ENCODE data around the gene PELI3. TPM values are rescaled to one million over a fixed set of nuclear protein-coding genes. Genes with fewer than 3 reads are reported as not detected.

Gene PELI3
- polyA plus RNA-seq, 1 donor (not counting 4 experiments of a cell fraction or from before 2014, with no cell fraction given), result 2.1 TPM

GRCh38 chr11:66494458-66494857, 27.8 kb downstream of the PELI3 start:
- dilution Hi-C loops (cut with MboI; ENCODE audit: extremely low pct_ligation_motif_present, low sequenced_read_pairs), result no loop called here
- Histone ChIP-seq H3K9me1 (ENCODE audit: control insufficient read depth, extremely low read depth, insufficient read depth, low read length) (no peaks in the 10 kb centered on the region), H3K4me3 (ENCODE audit: control insufficient read depth in 2 of 3, extremely low read depth in 1 of 3, insufficient read depth in 2 of 3, low read depth in 1 of 3, low read length in 3 of 3) (no peak overlapping the region), H3K27ac (ENCODE audit: control insufficient read depth, insufficient read depth, low read length) (no peak overlapping the region), H2AFZ (ENCODE audit: control insufficient read depth, low read length) (no peak overlapping the region), H3K4me2 (ENCODE audit: control insufficient read depth, extremely low read depth, insufficient read depth, low read depth, low read length) (no peak overlapping the region), H3K9me3 (ENCODE audit: control insufficient read depth, low read depth, low read length) (no peaks in the 10 kb centered on the region), H3K9ac (ENCODE audit: control insufficient read depth, extremely low read depth, insufficient read depth, low read length) (no peak overlapping the region), H3K27me3 (ENCODE audit: control insufficient read depth, extremely low read depth, insufficient read depth, low read length) (no peaks in the 10 kb centered on the region), H3K36me3 (ENCODE audit: control insufficient read depth in 2 of 2, extremely low read depth in 1 of 2, insufficient read depth in 2 of 2, low read length in 2 of 2) (peaks cover 36% of the 10 kb centered on the region in 2 experiments), H4K20me1 (ENCODE audit: control insufficient read depth, extremely low read depth, insufficient read depth, low read length) (no peaks in the 10 kb centered on the region), H3K4me1 (ENCODE audit: control insufficient read depth, extremely low read depth, insufficient read depth, low read length) (no peaks in the 10 kb centered on the region), H3K79me2 (ENCODE audit: control insufficient read depth, insufficient read depth, low read length) (no peaks in the 10 kb centered on the region)
- TF ChIP-seq EZH2 (IDR thresholded peaks at IDR 0.05; ENCODE audit: low read length), result no peak
- DNase-seq (ENCODE audit: low read depth, low spot score), result no peak
- no peak for FAIRE-seq

DNA sequence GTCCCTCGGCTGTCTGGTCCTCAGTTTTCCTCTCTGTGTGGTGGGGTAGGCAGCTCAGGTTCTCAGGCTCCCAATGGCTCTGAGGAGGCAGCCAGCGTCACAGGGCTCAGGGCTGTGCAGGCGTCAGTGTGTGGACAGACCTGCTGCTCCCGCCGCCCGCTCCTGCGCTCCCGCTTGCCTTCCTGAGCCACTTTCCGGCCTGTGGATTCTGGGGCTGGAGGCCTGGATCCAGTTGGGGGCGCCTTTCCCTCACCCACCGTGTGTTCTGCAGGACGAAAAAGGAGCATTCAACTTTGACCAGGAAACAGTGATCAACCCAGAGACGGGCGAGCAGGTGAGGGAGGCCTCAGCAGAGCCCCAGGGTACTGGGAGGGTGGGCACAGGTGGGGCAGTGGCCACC, 28.2 kb downstream of the PELI3 start:
- Histone ChIP-seq H3K4me2 (ENCODE audit: control insufficient read depth, extremely low read depth, insufficient read depth, low read depth, low read length) (no peak overlapping the region), H3K9me3 (ENCODE audit: control insufficient read depth, low read depth, low read length) (no peaks in the 10 kb centered on the region), H3K27ac (ENCODE audit: control insufficient read depth, insufficient read depth, low read length) (no peak overlapping the region), H2AFZ (ENCODE audit: control insufficient read depth, low read length) (no peak overlapping the region), H3K9ac (ENCODE audit: control insufficient read depth, extremely low read depth, insufficient read depth, low read length) (no peak overlapping the region), H3K4me1 (ENCODE audit: control insufficient read depth, extremely low read depth, insufficient read depth, low read length) (no peaks in the 10 kb centered on the region), H3K4me3 (ENCODE audit: control insufficient read depth in 2 of 3, extremely low read depth in 1 of 3, insufficient read depth in 2 of 3, low read depth in 1 of 3, low read length in 3 of 3) (no peak overlapping the region), H3K27me3 (ENCODE audit: control insufficient read depth, extremely low read depth, insufficient read depth, low read length) (no peaks in the 10 kb centered on the region), H3K9me1 (ENCODE audit: control insufficient read depth, extremely low read depth, insufficient read depth, low read length) (no peaks in the 10 kb centered on the region), H3K36me3 (ENCODE audit: control insufficient read depth in 2 of 2, extremely low read depth in 1 of 2, insufficient read depth in 2 of 2, low read length in 2 of 2) (peaks cover 33% of the 10 kb centered on the region in 2 experiments), H4K20me1 (ENCODE audit: control insufficient read depth, extremely low read depth, insufficient read depth, low read length) (no peaks in the 10 kb centered on the region), H3K79me2 (ENCODE audit: control insufficient read depth, insufficient read depth, low read length) (no peaks in the 10 kb centered on the region)
- no peak for DNase-seq (ENCODE audit: low read depth, low spot score)
- no peak for FAIRE-seq
- TF ChIP-seq EZH2 (IDR thresholded peaks at IDR 0.05; ENCODE audit: low read length), result no peak
- TF ChIP-seq, protein P1, sequence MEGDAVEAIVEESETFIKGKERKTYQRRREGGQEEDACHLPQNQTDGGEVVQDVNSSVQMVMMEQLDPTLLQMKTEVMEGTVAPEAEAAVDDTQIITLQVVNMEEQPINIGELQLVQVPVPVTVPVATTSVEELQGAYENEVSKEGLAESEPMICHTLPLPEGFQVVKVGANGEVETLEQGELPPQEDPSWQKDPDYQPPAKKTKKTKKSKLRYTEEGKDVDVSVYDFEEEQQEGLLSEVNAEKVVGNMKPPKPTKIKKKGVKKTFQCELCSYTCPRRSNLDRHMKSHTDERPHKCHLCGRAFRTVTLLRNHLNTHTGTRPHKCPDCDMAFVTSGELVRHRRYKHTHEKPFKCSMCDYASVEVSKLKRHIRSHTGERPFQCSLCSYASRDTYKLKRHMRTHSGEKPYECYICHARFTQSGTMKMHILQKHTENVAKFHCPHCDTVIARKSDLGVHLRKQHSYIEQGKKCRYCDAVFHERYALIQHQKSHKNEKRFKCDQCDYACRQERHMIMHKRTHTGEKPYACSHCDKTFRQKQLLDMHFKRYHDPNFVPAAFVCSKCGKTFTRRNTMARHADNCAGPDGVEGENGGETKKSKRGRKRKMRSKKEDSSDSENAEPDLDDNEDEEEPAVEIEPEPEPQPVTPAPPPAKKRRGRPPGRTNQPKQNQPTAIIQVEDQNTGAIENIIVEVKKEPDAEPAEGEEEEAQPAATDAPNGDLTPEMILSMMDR (optimal IDR thresholded peaks at IDR 0.05 in 1 of 3, IDR thresholded peaks at IDR 0.05 in 1 of 3, conservative IDR thresholded peaks at IDR 0.05 in 1 of 3; ENCODE audit: extremely low read depth in 1 of 3, insufficient read depth in 2 of 3, low read length in 3 of 3), result no peak
- dilution Hi-C loops (cut with MboI; ENCODE audit: extremely low pct_ligation_motif_present, low sequenced_read_pairs), result no loop called here

- DNase-seq (ENCODE audit: low read depth, low spot score), result no peak
- H3K27ac ChIP-seq (ENCODE audit: control insufficient read depth, insufficient read depth, low read length), result no peak overlapping the region
- H3K36me3 ChIP-seq (ENCODE audit: control insufficient read depth in 2 of 2, extremely low read depth in 1 of 2, insufficient read depth in 2 of 2, low read length in 2 of 2), result peaks cover 33% of the 10 kb centered on the region in 2 experiments
- no peak overlapping the region for H2AFZ ChIP-seq (ENCODE audit: control insufficient read depth, low read length)
- no peak overlapping the region for H3K4me3 ChIP-seq (ENCODE audit: control insufficient read depth in 2 of 3, extremely low read depth in 1 of 3, insufficient read depth in 2 of 3, low read depth in 1 of 3, low read length in 3 of 3)
- dilution Hi-C loops (cut with MboI; ENCODE audit: extremely low pct_ligation_motif_present, low sequenced_read_pairs), result no loop called here
- H3K4me1 ChIP-seq (ENCODE audit: control insufficient read depth, extremely low read depth, insufficient read depth, low read length), result no peaks in the 10 kb centered on the region
- no peak overlapping the region for H3K9ac ChIP-seq (ENCODE audit: control insufficient read depth, extremely low read depth, insufficient read depth, low read length)
- H3K9me3 ChIP-seq (ENCODE audit: control insufficient read depth, low read depth, low read length), result no peaks in the 10 kb centered on the region
- H3K79me2 ChIP-seq (ENCODE audit: control insufficient read depth, insufficient read depth, low read length), result no peaks in the 10 kb centered on the region
- FAIRE-seq, result no peak
- no peaks in the 10 kb centered on the region for H3K9me1 ChIP-seq (ENCODE audit: control insufficient read depth, extremely low read depth, insufficient read depth, low read length)
- H3K27me3 ChIP-seq (ENCODE audit: control insufficient read depth, extremely low read depth, insufficient read depth, low read length), result no peaks in the 10 kb centered on the region
- TF ChIP-seq EZH2 (IDR thresholded peaks at IDR 0.05; ENCODE audit: low read length), result no peak
- TF ChIP-seq, protein P1 (optimal IDR thresholded peaks at IDR 0.05 in 1 of 3, IDR thresholded peaks at IDR 0.05 in 1 of 3, conservative IDR thresholded peaks at IDR 0.05 in 1 of 3; ENCODE audit: extremely low read depth in 1 of 3, insufficient read depth in 2 of 3, low read length in 3 of 3), result peak; percentile 29 to 39 (median 37)
- H3K4me2 ChIP-seq (ENCODE audit: control insufficient read depth, extremely low read depth, insufficient read depth, low read depth, low read length), result no peak overlapping the region
- no peaks in the 10 kb centered on the region for H4K20me1 ChIP-seq (ENCODE audit: control insufficient read depth, extremely low read depth, insufficient read depth, low read length)
These were observed 28.7 kb downstream of the PELI3 start for GRCh38 chr11:66495401-66495854.
